Ecto neural progenitor cell (in vitro differentiated cells): ENCODE results near the gene SARS1.

Source experiments
- DNase-seq: peaks from one replicate; pipeline ENCODE4 v3.0.0-alpha.2; 2018; ENCODE audit warnings: low spot score

Gene SARS1

DNA sequence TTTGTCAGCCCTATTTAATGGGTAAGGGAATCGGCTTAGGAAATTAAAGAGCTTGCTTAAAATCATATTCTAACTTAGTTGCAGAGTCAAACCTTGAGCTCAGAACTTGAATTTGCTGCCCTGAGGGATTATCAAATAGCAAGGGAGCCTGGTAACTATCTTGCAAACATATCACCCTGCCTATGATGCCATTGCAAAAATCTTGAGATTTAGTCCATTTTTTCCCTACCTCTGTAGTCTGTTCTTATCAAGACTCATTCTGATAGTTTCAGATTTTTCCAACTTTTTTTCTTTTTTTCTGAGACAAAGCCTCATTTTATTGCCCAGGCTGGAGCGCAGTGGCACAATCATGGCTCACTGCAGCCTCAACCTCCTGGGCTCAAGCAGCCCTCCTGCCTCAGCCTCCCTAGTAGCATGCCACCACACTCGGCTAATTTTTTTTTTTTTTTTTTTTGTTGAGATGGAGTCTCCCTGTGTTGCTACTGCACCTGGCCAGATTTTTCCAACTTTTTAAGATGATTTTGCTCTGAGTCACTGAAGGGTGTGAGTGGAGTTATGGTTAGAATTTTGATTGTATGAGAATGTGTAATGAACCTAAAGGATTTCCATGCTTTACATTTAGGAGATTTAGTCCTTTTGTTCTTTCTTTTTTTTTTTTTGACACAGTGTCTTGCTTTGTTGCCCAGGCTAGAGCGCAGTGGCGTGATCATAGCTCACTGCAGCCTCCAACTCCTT lies 12.2 kb downstream of the SARS1 start:
- DNase-seq, result no peak

DNA sequence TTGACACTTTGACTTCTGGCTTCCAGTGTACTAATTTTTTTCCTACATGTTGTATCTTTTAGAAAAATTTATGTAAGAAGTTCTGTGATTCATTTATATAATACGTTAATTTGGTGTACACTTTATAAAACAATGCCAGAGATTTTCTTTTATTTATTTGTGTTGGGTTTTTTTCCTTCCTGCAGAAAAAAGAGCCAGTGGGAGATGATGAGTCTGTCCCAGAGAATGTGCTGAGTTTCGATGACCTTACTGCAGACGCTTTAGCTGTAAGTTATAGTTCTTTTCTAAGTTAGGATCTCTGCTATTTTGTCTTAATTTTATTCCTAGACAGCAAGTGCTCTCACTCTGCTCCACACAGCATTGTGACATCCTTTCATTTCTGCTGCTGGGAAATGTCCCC lies 14.4 kb downstream of the SARS1 start:
- DNase-seq, result no peak

DNA sequence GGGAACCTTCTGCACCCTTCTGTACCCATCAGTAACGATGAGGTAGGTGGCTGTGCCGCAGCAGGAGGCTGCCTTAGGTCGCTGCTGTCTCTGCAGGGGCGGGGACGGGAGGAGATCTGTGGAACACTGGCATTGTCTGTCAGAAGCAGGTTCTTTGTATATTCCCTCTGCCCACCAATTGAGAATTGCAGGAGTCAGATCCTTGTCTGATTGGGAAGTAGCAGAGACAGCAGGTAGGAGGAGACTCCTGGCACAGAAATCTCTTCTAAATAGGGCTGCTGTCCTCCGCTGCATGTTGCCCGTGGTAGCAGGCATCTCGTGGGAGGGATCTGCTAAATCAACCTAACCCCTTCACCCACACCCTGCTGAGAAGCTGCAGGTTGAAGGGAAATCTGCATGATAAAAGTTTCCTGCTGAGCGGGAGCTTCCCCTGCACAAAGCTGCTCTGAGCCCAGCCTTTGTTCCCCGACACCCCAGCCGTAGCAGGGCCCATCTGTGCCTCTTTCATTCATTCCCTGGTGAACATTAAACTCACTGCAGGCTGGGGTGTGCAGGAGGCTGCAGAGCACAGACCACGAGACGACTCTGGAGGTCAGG lies 15.9 kb downstream of the SARS1 start:
- DNase-seq, result peak; percentile 89

DNA sequence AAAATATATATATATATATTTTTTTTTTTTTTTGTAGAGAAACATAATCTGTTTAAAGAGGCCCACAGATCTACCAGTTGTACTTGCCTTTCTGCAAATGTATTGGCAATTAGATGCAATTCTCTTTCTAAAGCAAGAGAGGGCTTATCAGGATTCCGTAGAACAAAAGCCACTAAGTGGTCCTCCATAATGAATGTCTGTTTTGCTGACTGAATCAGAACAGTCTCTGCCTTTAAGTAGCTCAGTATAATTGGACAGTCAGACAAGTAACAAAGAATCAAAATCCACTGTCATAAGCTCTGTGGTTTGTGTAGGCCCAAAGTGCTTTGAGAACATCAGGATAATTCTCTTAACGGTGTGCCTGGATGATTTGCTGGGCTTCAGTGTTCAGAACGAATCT lies 17.3 kb downstream of the SARS1 start:
- DNase-seq, result no peak

DNA sequence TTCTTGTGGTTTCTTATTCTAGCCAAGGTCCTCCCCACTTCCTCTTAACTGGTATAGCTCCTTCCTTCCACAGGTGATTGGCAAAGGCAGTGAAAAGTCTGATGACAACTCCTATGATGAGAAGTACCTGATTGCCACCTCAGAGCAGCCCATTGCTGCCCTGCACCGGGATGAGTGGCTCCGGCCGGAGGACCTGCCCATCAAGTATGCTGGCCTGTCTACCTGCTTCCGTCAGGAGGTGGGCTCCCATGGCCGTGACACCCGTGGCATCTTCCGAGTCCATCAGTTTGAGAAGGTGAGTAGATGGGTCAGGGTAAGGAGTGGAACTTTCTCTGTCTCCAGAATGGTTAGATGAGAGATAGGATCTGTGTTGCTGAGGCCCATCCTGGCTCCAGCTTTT lies 21.4 kb downstream of the SARS1 start:
- no peak for DNase-seq

DNA sequence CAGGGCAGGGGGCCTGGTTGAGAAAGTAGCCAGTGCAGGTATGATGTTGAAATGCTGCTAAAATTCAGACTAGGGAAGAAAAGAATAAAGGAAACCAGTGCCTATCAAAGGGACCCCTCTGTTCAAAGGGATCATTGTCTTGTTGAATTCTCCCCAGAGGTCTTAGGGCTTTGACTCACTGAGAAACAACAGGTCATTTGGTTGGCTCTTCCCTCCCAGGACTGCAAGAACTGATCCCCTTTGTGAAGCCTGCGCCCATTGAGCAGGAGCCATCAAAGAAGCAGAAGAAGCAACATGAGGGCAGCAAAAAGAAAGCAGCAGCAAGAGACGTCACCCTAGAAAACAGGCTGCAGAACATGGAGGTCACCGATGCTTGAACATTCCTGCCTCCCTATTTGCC lies 23.8 kb downstream of the SARS1 start:
- DNase-seq, result no peak

DNA sequence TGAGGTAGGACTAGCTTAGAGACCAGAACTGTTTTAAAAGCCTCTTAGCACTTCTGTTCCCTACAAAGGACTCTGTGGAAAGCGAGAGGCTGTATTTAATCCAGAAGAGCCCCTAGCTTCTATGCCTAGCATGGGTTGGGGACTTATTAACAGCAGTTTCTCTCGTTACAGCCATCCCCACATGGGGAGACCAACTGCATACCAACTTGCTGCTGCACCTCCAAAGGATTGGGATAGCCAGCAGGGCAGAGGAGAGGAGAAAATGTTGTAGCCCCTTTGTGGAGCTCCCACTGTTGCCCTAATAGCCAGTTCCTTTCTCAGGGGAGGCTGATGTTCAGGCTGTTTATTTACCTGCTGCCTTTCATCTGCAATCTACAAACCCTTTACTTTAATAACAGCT lies 24.7 kb downstream of the SARS1 start:
- DNase-seq, result no peak

DNA sequence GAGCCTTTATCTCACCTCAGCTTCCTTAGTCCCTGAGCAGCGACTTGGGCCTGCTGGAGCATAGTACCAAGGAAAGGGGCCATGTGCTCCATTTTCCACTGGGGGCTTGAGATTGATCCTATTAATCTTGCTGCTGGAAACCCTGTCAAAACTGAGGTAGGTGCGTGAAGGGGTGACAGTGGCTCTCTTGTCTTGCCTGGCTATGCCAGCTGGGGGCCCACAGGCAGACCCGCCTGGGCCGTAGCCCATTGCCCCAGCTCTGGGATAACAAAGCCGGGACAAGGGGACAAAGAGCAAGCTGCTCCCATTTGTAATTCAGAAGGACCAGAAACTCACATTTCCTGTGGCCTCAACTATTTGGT lies 25.3 kb downstream of the SARS1 start:
- DNase-seq, result no peak

DNA sequence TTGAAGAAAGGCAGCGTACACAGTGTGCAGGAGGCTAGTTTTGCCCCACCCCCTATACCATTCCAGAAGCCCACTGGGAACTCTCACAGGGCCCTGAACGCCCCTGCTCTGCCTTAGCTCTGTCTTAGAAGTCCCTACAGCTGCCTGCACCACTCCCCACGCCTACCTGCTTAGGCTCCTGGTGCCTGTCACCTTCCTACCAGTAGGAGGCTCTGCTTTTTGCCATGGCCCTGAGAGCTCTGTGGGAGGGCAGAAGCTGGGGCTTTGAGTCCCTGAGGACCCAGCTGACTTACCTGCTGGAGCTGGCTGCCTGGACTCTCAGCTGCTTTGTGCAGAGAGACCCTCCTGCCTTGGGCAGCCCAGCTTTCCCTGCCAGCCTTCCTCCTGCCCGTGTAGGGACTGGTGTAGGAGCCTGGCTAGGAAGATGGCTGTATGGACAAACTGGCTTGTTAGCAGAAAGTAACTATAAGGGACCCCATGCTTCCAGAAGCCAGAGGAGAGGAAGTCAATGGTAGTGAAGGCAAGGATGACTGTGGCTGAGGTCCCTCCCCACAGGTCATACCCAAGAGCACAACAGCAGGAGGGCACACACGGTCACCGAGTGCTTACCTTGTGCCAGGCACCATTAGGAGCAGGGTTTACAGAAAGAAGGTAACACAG lies 25.8 kb downstream of the SARS1 start:
- DNase-seq, result peak; percentile 71

DNA sequence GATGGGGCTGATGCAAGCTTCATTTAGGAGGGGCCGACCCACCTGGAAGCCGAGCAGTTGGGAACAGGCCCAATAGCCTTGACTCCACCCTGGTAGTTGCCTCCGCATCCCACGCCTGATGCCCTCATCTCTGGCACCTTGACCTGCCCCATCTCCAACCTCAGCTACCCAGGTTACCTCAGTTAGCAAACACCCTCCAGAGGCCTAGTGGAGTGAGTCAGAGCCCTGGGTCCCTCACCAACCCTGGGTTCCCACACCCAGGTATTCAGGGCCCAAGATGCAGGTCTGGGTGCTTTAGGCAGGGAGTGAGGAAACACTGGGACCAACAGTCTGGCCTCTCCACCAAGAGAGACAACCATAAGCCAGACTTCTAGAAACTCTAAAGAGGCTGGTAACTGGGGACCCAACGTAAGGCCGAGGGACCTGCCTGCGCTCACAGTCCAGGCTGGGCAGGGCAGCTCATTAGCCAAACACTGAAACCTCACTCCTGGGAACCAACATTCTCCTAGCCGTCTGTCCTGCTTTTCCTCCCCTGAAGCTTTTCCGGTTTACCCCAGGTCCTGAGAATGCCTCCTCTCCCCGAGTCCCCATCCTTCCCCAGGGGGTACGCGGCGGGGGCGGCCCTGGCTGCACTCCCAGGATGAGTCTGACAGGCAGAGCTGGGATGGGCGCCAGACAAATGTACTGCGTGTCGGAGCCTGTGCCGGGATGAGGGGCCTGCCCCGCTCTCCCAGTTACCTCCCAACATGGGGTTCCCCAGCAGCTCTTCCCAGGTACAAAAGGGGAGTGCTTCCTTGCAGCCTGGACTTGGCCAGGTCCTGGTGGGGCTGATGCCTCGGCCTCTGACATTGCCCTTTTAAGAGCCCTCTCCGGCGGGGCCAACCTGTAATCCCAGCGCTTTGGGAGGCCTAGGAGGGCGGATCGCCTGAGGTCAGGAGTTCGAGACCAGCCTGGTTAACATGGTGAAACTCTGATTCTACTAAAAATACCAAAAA lies 26.7 kb downstream of the SARS1 start:
- peak; percentile 58 for DNase-seq

DNA sequence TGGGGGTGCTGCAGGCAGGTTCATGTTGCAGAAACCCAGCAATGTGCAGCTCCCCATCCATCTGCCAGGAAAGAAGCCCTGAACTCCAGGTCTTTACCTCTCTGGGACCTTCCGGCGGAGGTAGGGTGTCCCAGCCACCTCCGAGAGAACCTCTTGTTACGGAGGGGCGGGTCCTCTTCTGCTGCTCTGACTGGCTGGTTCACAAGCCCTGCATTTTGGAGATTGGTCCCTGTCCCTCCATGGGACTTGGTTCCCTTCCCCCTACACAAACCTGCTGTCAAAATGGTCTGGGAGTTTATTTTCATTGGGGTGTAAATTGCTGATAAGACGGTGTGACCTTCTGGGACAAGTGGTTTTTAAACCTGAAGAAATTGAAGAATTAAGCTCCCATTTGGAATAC lies 27.6 kb downstream of the SARS1 start:
- DNase-seq, result no peak

DNA sequence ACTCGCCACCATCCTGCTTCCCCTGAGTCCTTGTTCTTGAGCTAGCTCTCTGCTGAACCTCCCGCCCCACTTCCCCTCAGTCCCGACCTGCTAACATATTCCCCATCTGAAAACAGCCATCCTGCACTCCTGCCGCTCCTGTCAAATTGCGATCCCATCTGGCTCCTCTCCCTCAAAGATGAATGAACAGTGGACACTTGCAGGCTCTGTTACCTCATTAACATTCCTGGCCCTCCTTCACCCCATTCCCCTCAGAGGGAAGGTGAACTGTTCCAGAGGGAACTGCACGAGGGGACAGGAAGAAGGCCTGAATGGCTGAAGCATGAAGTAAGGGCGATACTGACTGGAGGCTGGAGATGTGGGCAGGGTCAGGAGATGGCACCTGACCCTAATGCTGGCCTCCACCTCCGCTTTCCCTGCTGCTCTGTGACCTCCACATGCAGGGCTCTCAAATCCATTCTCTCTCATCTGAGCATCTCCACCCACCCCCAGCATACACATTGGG lies 28.2 kb downstream of the SARS1 start:
- DNase-seq, result no peak

DNA sequence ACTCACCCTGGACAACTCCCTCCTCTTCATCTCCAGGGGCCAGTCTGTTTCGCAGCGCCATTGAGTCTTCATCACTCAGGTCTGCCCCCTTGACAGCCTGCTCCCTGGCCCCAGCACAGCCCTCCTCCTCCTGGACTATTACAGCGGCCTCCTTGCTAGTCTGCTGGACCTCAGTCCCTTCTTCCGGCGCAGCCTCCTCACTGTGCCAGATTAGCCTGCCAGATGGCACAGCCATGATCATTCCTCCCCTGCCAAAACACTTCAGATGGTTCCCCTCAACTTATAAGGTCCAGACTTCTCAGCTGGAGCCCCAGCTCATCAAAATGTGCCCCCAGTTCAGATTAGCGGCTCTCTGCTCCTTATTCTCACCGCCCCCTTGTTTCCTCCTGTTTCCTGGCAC lies 28.7 kb downstream of the SARS1 start:
- DNase-seq, result no peak

DNA sequence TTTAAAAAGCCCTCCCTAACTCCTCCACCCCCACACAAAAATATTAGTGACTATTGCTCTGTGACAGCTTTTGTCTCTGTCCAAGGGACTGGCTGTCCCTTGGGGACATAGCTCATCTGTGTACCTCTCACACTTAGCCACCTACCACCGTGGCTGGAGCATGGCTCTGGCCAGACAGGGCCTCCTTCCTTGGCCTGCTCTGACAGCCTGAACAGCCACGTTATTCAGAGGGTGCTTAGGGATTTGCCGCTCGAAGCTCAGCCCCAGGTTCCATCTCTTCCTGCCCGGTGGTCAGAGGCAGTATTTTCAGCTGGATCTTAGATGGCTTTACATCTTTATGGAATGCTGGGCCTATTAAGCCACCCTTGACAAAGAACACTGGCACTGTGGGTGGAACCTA lies 29.5 kb downstream of the SARS1 start:
- DNase-seq, result no peak

DNA sequence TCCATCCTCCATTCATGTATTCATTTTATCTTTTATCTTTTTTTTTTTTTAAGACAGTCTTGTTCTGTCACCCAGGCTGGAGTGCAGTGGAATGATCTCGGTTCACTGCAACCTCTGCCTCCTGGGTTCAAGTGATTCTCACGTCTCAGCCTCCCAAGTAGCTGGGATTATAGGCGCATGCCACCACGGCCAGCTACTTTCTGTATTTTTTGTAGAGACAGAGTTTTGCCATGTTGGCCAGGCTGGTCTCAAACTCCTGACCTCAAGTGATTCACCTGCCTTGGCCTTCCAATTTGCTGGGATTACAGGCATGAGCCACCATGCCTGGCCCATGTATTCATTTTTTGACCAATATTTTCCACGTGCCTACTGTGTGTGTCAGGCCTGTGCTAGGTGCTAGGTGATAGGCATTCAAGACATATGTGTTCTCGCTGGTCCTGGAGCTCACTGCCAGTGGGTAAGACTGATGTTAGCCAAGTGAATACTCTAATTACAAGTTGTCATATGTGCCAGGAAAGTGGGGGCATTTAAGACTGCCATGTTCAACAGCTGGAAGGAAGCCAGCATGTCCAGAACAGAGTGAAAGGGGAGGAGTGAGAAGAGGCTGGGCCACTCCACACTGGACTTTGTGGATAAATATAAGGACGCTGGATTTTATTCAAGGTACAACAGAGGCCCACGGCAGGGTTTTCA lies 30.3 kb downstream of the SARS1 start:
- no peak for DNase-seq

DNA sequence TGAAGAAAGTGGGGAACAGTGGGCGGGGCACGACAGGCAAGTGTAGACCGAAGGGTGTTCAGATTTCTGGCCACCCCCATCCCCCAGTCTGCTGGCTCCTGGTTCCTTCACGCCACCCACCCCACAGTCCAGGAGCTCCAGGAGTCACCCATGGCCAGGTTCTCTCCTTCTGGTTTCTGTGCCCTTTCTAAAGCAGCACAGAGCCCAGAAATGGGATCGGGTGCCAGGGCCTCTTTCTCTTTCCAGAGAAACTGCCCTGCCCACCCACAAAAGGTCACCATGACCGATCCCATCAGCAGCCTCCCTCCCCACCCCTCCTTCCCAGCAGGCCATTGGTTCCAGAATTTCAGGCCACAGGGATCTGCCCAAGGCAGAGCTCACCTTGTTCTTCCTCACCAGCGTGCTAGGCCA lies 32.4 kb downstream of the SARS1 start:
- peak; percentile 45 for DNase-seq

DNA sequence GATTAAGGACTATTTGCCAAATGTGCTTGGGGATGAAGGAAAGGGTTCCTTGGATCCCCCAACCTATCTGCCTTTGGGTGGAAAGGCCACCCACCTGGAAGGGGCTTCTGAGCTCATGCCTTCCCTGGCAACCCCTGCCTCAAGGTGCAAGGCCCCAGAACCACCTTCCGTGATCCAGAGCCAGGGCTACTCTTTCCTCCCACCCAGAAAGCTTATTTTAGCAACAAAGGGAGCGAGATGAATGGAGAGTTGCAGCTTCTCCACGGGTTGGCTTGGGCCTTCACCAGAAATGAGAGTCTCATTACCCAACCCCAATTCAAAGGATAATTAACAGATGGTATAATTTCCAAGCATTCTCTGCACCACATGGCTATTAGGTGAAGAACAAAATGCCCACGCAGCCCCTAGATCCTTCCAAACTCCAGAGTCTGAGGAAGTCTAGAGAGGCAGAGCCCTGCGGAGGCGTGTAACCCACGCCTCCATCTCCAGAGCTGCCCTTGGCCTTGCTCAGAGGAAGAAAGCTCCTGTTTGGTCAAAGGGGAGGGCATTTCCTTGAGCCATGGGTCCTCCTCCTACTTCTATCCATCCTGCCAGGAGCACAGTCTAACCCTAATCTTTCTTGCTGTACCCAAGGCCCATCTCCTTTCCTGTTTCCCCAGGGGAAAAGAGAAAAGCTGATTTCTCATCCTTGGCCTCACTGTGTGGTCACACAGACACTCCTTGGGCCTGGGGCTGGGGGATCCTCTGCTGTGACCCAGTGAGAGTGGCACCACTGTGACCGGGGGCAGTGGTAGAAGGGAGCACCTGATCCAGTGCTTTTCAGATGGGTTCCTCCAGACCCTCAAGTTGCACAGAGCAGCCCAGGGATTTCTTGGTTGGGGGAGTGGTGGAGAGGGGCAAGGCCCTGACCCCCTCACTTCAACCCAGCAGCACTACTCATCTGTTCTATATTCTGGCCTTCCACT lies 34.0 kb downstream of the SARS1 start:
- DNase-seq, result no peak

DNA sequence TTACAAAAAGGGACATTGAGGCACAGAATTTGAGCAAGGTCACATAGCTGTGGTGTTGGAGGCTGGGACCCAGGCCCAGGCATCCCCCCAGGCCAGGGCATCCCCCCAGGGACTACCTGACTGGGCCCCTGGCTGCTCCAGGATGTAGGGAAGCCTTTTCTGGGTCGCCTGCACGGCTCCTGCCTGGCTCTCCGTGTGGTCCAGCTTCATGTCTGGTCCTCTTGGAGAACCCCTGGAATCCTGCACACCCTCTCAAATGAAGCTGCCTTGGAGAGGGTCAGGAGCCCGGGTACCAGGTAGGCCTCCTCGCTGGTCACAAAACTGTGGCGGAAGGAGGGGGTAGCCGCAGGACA lies 34.7 kb downstream of the SARS1 start:
- DNase-seq, result no peak

DNA sequence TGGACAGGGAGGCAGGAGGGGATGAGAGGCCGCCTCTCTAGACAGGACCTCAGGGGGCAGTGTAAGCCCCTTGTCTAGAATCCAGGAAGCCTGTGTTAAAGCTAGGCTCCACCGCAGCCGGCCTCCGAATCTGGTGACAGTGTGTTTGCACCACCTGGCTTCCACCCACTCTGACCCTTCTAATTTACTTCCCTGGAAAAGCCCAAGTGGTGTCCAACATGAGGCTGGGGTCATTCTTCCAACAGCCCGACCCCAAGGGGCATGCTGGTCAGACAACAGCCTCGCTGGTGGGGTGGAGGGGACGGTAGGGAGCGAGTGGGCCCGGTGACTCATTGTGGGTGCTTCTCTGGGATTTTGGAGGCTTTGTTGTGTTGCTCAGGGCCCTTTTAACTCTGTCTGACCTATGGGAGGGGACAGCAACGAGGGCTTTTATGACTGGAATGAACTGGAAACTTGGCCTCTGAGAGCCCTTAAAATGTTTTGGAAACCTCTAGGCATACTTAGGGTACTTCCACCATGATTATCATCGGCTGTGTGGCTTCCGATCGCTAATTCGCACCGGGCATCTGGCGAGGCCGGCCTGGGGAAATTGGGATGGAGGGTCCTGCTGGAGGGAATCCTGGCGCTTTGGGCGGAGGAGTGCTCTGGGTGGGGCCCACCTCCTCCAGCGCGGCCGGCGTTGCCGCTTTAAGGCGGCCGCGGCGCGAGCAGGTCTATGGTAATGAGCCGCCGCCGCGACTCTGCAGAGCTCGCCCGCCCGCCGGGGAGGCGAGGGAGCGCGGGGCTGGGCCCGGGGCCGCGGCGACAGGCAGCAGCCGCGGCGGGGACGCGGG lies 35.3 kb downstream of the SARS1 start, which contains the start of gene CELSR2:
Gene CELSR2 (plus strand): TSS at position 743 of the 833 bp plus-strand sequence. CDS start 541 bp downstream, outside the sequence.
- peak; percentile 86 for DNase-seq
